Fibroblast of the aortic adventitia (primary cell): ENCODE measurements around the gene MYCBP2. TPM values are rescaled to one million over a fixed set of nuclear protein-coding genes. Genes with fewer than 3 reads are reported as not detected.

Experiments used
- DNase-seq: peaks from one replicate; pipeline ENCODE4 v3.0.0-alpha.2; 2010; ENCODE audit warnings: low read depth
- H3K4me3 ChIP-seq: 2 replicates; pipeline ENCODE4 v1.5.1; 2011; ENCODE audit warnings: low read depth, mild to moderate bottlenecking, control low read depth, low read length, moderate library complexity
- total RNA-seq: library from RNA; depleted of rRNA; stranded (reverse); fragments of >200 nt; gene quantifications from 2 replicates; pipeline ENCODE4 v1.2.3, GENCODE V29; 2012; ENCODE audit warnings: low replicate concordance
- TF ChIP-seq, protein P1 (sequence below): IDR thresholded peaks from 2 replicates; pipeline ENCODE4 v1.5.1; 2011; ENCODE audit warnings: mild to moderate bottlenecking, low read length, control low read depth, inconsistent platforms; ENCODE audit not compliant: insufficient read depth

Gene MYCBP2
- total RNA-seq, 1 donor, result 84.9 TPM

GRCh38 chr13:77239312-77239711 lies 87.6 kb downstream of the MYCBP2 start:
- no peak overlapping the region for H3K4me3 ChIP-seq
- TF ChIP-seq, protein P1, sequence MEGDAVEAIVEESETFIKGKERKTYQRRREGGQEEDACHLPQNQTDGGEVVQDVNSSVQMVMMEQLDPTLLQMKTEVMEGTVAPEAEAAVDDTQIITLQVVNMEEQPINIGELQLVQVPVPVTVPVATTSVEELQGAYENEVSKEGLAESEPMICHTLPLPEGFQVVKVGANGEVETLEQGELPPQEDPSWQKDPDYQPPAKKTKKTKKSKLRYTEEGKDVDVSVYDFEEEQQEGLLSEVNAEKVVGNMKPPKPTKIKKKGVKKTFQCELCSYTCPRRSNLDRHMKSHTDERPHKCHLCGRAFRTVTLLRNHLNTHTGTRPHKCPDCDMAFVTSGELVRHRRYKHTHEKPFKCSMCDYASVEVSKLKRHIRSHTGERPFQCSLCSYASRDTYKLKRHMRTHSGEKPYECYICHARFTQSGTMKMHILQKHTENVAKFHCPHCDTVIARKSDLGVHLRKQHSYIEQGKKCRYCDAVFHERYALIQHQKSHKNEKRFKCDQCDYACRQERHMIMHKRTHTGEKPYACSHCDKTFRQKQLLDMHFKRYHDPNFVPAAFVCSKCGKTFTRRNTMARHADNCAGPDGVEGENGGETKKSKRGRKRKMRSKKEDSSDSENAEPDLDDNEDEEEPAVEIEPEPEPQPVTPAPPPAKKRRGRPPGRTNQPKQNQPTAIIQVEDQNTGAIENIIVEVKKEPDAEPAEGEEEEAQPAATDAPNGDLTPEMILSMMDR, result no peak
- DNase-seq, result no peak

- TF ChIP-seq, protein P1, result no peak
- no peak overlapping the region for H3K4me3 ChIP-seq
- DNase-seq, result no peak
Measured at GRCh38 chr13:77235456-77236022, 91.4 kb downstream of the MYCBP2 start.

DNA sequence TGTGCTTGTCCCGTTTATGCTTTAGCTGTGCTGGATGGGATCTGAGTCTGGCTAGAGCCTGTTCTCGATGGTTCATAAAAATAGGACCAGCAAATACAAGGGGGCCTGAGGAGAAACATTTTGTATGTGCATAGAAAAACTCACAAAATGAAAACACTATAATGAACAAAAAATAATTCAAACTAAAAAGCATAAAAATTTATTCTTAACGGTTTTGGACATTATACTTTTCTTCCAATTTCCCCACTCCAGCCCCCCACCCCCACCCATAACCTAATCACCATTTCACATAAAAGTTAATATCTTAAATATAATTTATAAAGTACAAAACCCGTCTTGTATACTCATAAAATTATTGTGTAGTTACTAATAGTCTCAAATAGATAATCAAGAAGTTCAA lies 93.7 kb downstream of the MYCBP2 start:
- TF ChIP-seq, protein P1, result no peak
- no peak for DNase-seq
- H3K4me3 ChIP-seq, result no peak overlapping the region

DNA sequence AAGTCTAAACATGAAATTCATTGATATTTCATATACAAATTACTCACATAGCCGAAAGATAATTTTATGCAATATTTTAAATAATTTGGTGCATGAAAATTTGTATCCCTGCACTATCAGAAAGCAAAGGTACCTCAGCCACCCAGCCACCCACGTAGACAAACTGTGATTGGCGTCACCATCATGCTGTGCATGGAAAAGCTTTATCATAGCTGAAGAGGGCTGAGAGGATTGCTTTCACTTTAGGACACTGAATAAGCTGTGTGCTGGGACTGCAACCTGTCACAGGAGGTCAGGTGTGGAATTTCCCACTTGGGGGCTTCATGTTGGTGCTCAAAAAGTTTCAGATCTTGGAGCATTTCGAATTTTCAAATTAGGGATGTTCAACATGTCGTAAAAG lies 96.3 kb downstream of the MYCBP2 start:
- no peak for DNase-seq
- TF ChIP-seq, protein P1, result no peak
- H3K4me3 ChIP-seq, result no peak overlapping the region

DNA sequence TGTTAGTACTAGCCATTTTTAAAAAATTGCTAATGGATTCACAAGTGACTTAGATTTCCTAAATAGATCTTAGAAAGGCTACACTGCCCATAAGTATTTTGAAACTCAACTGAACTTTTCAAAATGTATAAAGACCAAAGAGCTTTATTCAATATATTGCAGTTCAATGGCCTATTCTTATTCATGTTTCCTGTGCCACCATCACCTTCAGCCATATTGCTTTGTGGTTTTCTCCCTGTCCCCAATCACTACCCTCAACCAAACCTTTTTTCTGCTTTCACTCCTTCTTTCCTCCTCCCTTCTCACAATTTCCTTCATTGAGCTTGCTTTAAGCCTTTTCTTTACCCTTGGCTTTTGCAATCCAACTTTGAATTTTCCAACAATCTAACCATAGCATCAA lies 100.9 kb downstream of the MYCBP2 start:
- DNase-seq, result no peak
- TF ChIP-seq, protein P1, result no peak
- no peak overlapping the region for H3K4me3 ChIP-seq

- no peak overlapping the region for H3K4me3 ChIP-seq
- no peak for DNase-seq
- TF ChIP-seq, protein P1, result no peak
Measured at GRCh38 chr13:77222909-77223308, 104.0 kb downstream of the MYCBP2 start.
